HUES64 (cell line): ENCODE results near the gene TMEM169. TPM values are rescaled to one million over a fixed set of nuclear protein-coding genes. Genes with fewer than 3 reads are reported as not detected.

Source experiments
- H3K27ac ChIP-seq: 2 replicates; pipeline ENCODE4 v1.7.0; 2013; ENCODE audit warnings: low read depth, low read length, inconsistent platforms
- H3K27me3 ChIP-seq: 2 replicates; pipeline ENCODE4 v1.6.1; 2013; ENCODE audit warnings: mild to moderate bottlenecking, low read length; ENCODE audit not compliant: insufficient read depth
- H3K36me3 ChIP-seq: 2 replicates; pipeline ENCODE4 v1.6.1; 2013; ENCODE audit warnings: mild to moderate bottlenecking, low read length; ENCODE audit not compliant: insufficient read depth
- H3K4me1 ChIP-seq: 2 replicates; pipeline ENCODE4 v1.6.1; 2013; ENCODE audit warnings: mild to moderate bottlenecking, low read length, moderate library complexity; ENCODE audit not compliant: insufficient read depth
- H3K4me3 ChIP-seq: 2 replicates; pipeline ENCODE4 v1.5.1; 2013; ENCODE audit warnings: mild to moderate bottlenecking, low read length, moderate library complexity
- H3K9ac ChIP-seq: 2 replicates; pipeline ENCODE4 v1.6.1; 2013; ENCODE audit warnings: mild to moderate bottlenecking, low read depth, low read length
- H3K9me3 ChIP-seq: 2 replicates; pipeline ENCODE4 v1.6.1; 2013; ENCODE audit warnings: low read depth, low read length; ENCODE audit not compliant: insufficient read depth
- WGBS: fragments of 150-250, 120-280 bp; methylation state at CpG from one replicate; pipeline ENCODE4 v1.1.7; 2013; ENCODE audit warnings: missing lambda C conversion rate; 5-methylcytosine and 5-hydroxymethylcytosine counted together
- polyA plus RNA-seq, 2 experiments: library from polyadenylated mRNA; stranded (reverse); fragments of 50-300 nt; gene quantifications; one replicate each; pipeline ENCODE4 v1.2.3, GENCODE V29; 2013

Gene TMEM169, protein sequence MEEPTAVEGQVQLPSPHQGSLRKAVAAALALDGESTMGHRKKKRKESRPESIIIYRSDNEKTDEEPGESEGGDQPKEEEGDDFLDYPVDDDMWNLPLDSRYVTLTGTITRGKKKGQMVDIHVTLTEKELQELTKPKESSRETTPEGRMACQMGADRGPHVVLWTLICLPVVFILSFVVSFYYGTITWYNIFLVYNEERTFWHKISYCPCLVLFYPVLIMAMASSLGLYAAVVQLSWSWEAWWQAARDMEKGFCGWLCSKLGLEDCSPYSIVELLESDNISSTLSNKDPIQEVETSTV
- polyA plus RNA-seq (2013, experiment 1 of 2): 5.4 TPM
- 7.2 TPM for polyA plus RNA-seq (2013, experiment 2 of 2)

DNA sequence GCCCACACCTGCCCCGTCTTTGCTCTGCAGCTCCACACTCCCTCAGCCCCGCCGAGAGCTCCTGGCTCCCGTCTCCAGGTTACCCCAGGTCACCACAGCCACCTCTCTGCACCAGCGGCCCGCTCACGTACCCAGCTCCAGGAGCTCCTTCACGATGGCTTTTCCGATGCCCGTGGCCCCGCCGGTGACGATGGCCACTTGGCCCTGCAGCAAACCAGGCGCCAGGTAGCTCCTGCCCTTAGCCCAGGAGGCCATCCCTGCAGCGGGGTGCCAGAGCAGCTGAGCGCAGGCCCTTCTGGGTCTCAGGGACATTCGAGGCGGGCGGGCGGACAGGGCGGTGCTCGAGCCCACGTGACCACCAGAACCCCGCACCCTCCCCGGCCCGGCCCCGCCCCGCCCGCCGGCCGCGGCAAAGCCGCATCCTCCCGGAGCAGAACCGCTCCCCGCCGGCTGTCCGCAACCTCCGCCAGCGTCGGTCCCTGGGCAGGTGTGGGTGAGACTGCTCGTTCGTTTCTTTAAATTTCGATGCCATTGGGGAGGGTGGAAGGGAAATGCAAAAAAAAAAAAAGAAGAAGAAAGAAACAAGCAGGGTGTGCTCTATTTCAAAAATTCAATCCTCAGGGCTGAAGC, at the start of gene TMEM169, which contains the start of gene PECR:
Gene TMEM169 (plus strand): TSS at position 433 of the 630 bp plus-strand sequence. CDS start 14,045 bp downstream, outside the sequence.
Gene PECR (minus strand): TSS at position 323 of the 630 bp plus-strand sequence. CDS start 68 bp downstream, at position 255.
- H3K27me3 ChIP-seq: no peaks in the 10 kb centered on the region
- peak within 1 kb of the TSS; percentile 69 for H3K27ac ChIP-seq
- peak within 1 kb of the TSS; percentile 84 for H3K9ac ChIP-seq
- H3K9me3 ChIP-seq: no peaks in the 10 kb centered on the region
- under 1% methylated on average over 44 of the region's 44 CpGs for WGBS
- peaks cover 36% of the 10 kb centered on the region for H3K4me1 ChIP-seq
- H3K4me3 ChIP-seq: peak within 1 kb of the TSS; percentile 87
- no peaks in the 10 kb centered on the region for H3K36me3 ChIP-seq

- no peak overlapping the region for H3K27ac ChIP-seq
- H3K27me3 ChIP-seq: no peaks in the 10 kb centered on the region
- H3K4me1 ChIP-seq: peaks cover 5% of the 10 kb centered on the region
- no peak overlapping the region for H3K4me3 ChIP-seq
- H3K9ac ChIP-seq: no peak overlapping the region
- peaks cover 5% of the 10 kb centered on the region for H3K36me3 ChIP-seq
- H3K9me3 ChIP-seq: no peaks in the 10 kb centered on the region
- 93% methylated on average over 1 of the region's 1 CpG for WGBS
Observed at GRCh38 chr2:216031960-216032689, 49.6 kb upstream of the TMEM169 start.

GRCh38 chr2:216033403-216033802, 48.3 kb upstream of the TMEM169 start:
- no peak overlapping the region for H3K9ac ChIP-seq

DNA sequence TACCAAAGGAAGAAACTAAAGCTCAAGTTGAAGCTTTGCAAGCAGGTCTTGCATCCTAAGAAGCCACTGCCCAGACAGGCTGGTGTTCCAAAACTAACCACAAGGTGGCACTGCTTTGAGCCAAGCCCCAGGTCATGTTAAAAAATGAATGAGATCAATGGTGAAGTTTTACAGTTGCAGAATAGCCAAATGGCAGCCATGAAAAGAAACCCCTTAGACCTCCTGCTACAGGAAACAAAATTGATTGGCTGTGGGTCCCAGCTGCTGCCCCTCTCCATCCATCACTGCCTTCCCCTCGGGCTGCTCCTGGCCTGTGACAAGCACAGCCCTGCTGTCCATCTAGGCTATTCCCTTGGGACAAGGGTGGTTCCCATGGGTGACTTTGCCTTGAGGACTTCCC, 47.7 kb upstream of the TMEM169 start:
- peaks cover 12% of the 10 kb centered on the region for H3K36me3 ChIP-seq
- no peaks in the 10 kb centered on the region for H3K27me3 ChIP-seq
- no peak overlapping the region for H3K9ac ChIP-seq
- H3K27ac ChIP-seq: no peak overlapping the region
- peaks cover 5% of the 10 kb centered on the region for H3K4me1 ChIP-seq
- no peak overlapping the region for H3K4me3 ChIP-seq
- no peaks in the 10 kb centered on the region for H3K9me3 ChIP-seq
- 73% methylated on average over 1 of the region's 1 CpG for WGBS

More at GRCh38 chr2:216033403-216033802, 48.3 kb upstream of the TMEM169 start:
- Histone ChIP-seq H3K4me3 (no peak overlapping the region), H3K36me3 (peaks cover 8% of the 10 kb centered on the region), H3K27me3 (no peaks in the 10 kb centered on the region), H3K9me3 (no peaks in the 10 kb centered on the region), H3K4me1 (peaks cover 5% of the 10 kb centered on the region), H3K27ac (no peak overlapping the region)
- 94% methylated on average over 3 of the region's 3 CpGs for WGBS

- no peak overlapping the region for H3K4me3 ChIP-seq
- no peaks in the 10 kb centered on the region for H3K9me3 ChIP-seq
- no peaks in the 10 kb centered on the region for H3K27me3 ChIP-seq
- H3K36me3 ChIP-seq: peaks cover 42% of the 10 kb centered on the region
- no peak overlapping the region for H3K27ac ChIP-seq
- 94% methylated on average over 3 of the region's 3 CpGs for WGBS
- H3K4me1 ChIP-seq: no peaks in the 10 kb centered on the region
- H3K9ac ChIP-seq: no peak overlapping the region
Observed at GRCh38 chr2:216039918-216040317, 41.8 kb upstream of the TMEM169 start.

DNA sequence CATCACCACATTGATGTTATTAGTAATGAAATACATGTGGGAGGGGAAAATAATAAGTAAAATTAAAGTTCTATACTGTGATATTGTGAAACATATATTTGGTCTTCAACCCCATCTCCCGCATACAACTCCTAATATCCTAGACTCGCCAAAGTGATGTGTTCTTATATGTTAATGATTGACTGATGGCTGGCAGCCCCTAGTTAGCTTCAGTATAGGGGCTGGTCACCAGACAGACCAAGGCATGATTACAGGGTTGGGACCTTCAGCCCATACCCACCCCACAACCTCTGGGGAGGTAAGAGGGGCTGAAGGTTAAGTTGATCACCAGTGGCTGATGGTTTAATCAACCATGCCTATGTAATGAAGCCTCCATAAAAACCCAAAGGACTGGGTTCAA, 40.3 kb upstream of the TMEM169 start:
- Histone ChIP-seq H3K36me3 (peaks cover 48% of the 10 kb centered on the region), H3K27me3 (no peaks in the 10 kb centered on the region), H3K9me3 (no peaks in the 10 kb centered on the region), H3K27ac (no peak overlapping the region), H3K9ac (no peak overlapping the region), H3K4me3 (no peak overlapping the region), H3K4me1 (no peaks in the 10 kb centered on the region)
- WGBS: 80% methylated on average over 1 of the region's 2 CpGs

DNA sequence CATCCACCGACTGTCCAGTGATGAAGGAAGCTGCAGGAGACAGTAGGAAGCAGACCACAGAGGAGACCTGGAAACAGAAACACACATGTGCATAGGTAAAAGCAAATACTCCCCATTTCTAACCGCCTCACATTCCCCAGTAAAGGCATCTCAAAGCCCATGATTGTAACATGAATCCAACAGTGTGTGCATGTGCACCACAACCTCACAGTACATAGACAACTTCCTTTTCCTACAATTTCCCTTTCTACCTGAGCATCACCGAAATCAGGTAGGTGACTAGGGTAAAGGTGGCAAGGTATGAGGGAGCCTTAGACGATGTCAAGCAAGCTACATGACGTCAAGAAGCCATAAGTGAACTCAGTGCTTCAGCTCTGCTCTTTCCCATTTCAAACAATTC, 37.8 kb upstream of the TMEM169 start:
- Histone ChIP-seq H3K9ac (no peak overlapping the region), H3K36me3 (peaks cover 65% of the 10 kb centered on the region), H3K4me1 (no peaks in the 10 kb centered on the region), H3K27ac (no peak overlapping the region), H3K27me3 (no peaks in the 10 kb centered on the region), H3K9me3 (no peaks in the 10 kb centered on the region), H3K4me3 (no peak overlapping the region)
- 88% methylated on average over 5 of the region's 5 CpGs for WGBS

GRCh38 chr2:216044883-216045486, 36.7 kb upstream of the TMEM169 start:
- no peaks in the 10 kb centered on the region for H3K27me3 ChIP-seq
- no peak overlapping the region for H3K27ac ChIP-seq
- H3K9ac ChIP-seq: no peak overlapping the region
- H3K9me3 ChIP-seq: no peaks in the 10 kb centered on the region
- peaks cover 57% of the 10 kb centered on the region for H3K36me3 ChIP-seq
- no peaks in the 10 kb centered on the region for H3K4me1 ChIP-seq
- 95% methylated on average over 4 of the region's 5 CpGs for WGBS
- H3K4me3 ChIP-seq: no peak overlapping the region

GRCh38 chr2:216047397-216047796, 34.3 kb upstream of the TMEM169 start:
- Histone ChIP-seq H3K27me3 (no peaks in the 10 kb centered on the region), H3K4me3 (no peak overlapping the region), H3K9me3 (no peaks in the 10 kb centered on the region), H3K9ac (no peak overlapping the region), H3K4me1 (no peaks in the 10 kb centered on the region; the same call in 1 of the 2 replicates), H3K36me3 (peaks cover 50% of the 10 kb centered on the region), H3K27ac (no peak overlapping the region)
- 86% methylated on average over 1 of the region's 2 CpGs for WGBS

GRCh38 chr2:216049452-216049851, 32.3 kb upstream of the TMEM169 start:
- H3K9ac ChIP-seq: no peak overlapping the region
- H3K27ac ChIP-seq: no peak overlapping the region
- peaks cover 35% of the 10 kb centered on the region for H3K36me3 ChIP-seq
- no peaks in the 10 kb centered on the region for H3K27me3 ChIP-seq
- WGBS: 100% methylated on average over 2 of the region's 2 CpGs
- no peak overlapping the region for H3K4me3 ChIP-seq
- no peaks in the 10 kb centered on the region for H3K9me3 ChIP-seq
- no peaks in the 10 kb centered on the region; the same call in 1 of the 2 replicates for H3K4me1 ChIP-seq
